Measurements from ENCODE around the gene UGGT2.
A peak's percentile ranks its signal among the peaks of the same experiment; 100 is the strongest.
"Not testable (repeated sequence)": the region's sequence is repeated elsewhere in the genome, so short reads cannot be mapped to it uniquely, and the experiment has no call there.

The UGGT2 gene

DNA sequence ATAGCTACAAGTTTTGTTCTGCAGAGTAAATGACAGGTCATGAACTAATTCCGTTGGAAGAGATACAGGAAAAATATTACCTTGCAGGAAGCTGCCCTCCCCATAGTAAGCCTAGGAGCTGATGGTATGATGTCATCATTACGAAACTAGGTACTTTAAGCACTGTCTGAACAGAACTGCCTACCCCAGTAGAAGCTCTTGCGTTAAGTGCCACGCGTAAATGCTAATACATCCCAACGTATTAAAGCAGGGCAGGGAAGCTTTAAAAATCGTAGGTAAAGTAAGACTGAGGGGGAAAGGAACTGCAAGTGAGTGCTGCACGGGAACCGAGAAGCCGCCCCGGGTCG, 572 bp downstream of the UGGT2 start:
- peaks cover 3% of the 10 kb centered on the region for H3K4me1 ChIP-seq (ENCODE audit: low read depth, poor library complexity, severe bottlenecking)
- peak overlapping the region; percentile 94 for H2AFZ ChIP-seq (ENCODE audit: low read depth)
- no peaks in the 10 kb centered on the region for H4K20me1 ChIP-seq (ENCODE audit: insufficient read depth)
- H3K4me3 ChIP-seq (IDR thresholded peaks at IDR 0.05; ENCODE audit: insufficient read depth, low read depth, low read length), result no peak overlapping the region
- H3K27ac ChIP-seq, result peak overlapping the region; percentile 68
- H3K4me2 ChIP-seq, result peak overlapping the region; percentile 70
- peak overlapping the region; percentile 78 for H3K9ac ChIP-seq
- H3K79me2 ChIP-seq (ENCODE audit: insufficient read depth, low read depth), result peaks cover 20% of the 10 kb centered on the region; the same call in 1 of the 2 replicates
- no peaks in the 10 kb centered on the region for H3K36me3 ChIP-seq (ENCODE audit: insufficient read depth)
- H3K27me3 ChIP-seq (ENCODE audit: insufficient read depth, low read depth), result no peaks in the 10 kb centered on the region
- TF ChIP-seq, protein P1, sequence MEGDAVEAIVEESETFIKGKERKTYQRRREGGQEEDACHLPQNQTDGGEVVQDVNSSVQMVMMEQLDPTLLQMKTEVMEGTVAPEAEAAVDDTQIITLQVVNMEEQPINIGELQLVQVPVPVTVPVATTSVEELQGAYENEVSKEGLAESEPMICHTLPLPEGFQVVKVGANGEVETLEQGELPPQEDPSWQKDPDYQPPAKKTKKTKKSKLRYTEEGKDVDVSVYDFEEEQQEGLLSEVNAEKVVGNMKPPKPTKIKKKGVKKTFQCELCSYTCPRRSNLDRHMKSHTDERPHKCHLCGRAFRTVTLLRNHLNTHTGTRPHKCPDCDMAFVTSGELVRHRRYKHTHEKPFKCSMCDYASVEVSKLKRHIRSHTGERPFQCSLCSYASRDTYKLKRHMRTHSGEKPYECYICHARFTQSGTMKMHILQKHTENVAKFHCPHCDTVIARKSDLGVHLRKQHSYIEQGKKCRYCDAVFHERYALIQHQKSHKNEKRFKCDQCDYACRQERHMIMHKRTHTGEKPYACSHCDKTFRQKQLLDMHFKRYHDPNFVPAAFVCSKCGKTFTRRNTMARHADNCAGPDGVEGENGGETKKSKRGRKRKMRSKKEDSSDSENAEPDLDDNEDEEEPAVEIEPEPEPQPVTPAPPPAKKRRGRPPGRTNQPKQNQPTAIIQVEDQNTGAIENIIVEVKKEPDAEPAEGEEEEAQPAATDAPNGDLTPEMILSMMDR (conservative IDR thresholded peaks at IDR 0.05; ENCODE audit: low read depth, low read length), result no peak

DNA sequence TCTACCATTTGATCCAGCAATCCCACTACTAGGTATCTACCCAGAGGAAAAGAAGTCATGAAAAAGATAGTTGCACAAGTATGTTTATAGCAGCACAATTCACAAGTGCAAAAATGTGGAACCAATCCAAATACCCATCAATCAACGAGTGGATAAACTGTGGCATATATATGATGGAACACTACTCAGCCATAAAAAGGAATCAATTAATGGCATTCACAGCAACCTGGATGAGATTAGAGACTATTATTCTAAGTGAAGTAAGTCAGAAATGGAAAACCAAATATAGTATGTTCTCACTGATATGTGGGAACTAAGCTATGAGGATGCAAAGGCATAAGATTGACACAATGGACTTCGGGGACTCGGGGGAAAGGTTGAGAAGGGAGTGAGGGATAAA, 1.3 kb downstream of the UGGT2 start:
- peak overlapping the region; percentile 70; the same call in 1 of the 2 replicates for H3K4me2 ChIP-seq

DNA sequence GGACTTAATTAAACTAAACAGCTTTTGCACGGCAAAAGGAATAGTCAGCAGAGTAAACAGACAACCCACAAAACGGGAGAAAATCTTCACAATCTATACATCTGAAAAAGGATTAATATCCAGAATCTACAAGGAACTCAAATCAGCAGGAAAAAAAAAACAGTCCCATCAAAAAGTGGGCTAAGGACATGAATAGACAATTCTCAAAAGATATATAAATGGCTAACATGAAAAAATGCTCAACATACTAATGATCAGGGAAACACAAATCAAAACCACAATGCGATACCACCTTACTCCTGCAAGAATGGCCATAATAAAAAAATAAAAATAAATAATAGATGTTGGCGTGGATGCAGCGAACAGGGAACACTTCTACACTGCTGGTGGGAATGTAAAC, 1.7 kb downstream of the UGGT2 start:
- H3K4me1 ChIP-seq (ENCODE audit: low read depth, poor library complexity, severe bottlenecking), result not testable (repeated sequence)
- peak overlapping the region; percentile 70; the same call in 1 of the 2 replicates for H3K4me2 ChIP-seq
- H3K79me2 ChIP-seq (ENCODE audit: insufficient read depth, low read depth), result peaks cover 20% of the 10 kb centered on the region; the same call in 1 of the 2 replicates

More for the DNA sequence above, 1.3 kb downstream of the UGGT2 start:
- H3K9ac ChIP-seq; H4K20me1 ChIP-seq (ENCODE audit: insufficient read depth); H3K27ac ChIP-seq; H3K27me3 ChIP-seq (ENCODE audit: insufficient read depth, low read depth); H2AFZ ChIP-seq (ENCODE audit: low read depth); H3K36me3 ChIP-seq (ENCODE audit: insufficient read depth); H3K4me3 ChIP-seq (IDR thresholded peaks at IDR 0.05; ENCODE audit: insufficient read depth, low read depth, low read length); H3K4me1 ChIP-seq (ENCODE audit: low read depth, poor library complexity, severe bottlenecking): not testable (repeated sequence)
- peaks cover 20% of the 10 kb centered on the region; the same call in 1 of the 2 replicates for H3K79me2 ChIP-seq (ENCODE audit: insufficient read depth, low read depth)

DNA sequence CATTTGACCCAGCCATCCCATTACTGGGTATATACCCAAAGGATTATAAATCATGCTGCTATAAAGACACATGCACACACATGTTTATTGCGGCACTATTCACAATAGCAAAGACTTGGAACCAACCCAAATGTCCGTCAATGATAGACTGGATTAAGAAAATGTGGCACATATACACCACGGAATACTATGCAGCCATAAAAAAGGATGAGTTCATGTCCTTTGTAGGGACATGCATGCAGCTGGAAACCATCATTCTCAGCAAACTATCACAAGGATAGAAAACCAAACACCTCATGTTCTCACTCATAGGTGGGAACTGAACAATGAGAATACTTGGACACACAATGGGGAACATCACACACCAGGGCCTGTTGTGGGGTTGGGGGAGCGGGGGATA, 2.2 kb downstream of the UGGT2 start:
- H3K27me3 ChIP-seq (ENCODE audit: insufficient read depth, low read depth); H3K9ac ChIP-seq; H3K4me1 ChIP-seq (ENCODE audit: low read depth, poor library complexity, severe bottlenecking); H3K4me3 ChIP-seq (IDR thresholded peaks at IDR 0.05; ENCODE audit: insufficient read depth, low read depth, low read length); H2AFZ ChIP-seq (ENCODE audit: low read depth); H3K27ac ChIP-seq; H3K4me2 ChIP-seq; H3K36me3 ChIP-seq (ENCODE audit: insufficient read depth); H4K20me1 ChIP-seq (ENCODE audit: insufficient read depth): not testable (repeated sequence)
- H3K79me2 ChIP-seq (ENCODE audit: insufficient read depth, low read depth), result peaks cover 20% of the 10 kb centered on the region; the same call in 1 of the 2 replicates

More for the DNA sequence above, 1.7 kb downstream of the UGGT2 start:
- not testable (repeated sequence) for H3K36me3 ChIP-seq (ENCODE audit: insufficient read depth); H3K27me3 ChIP-seq (ENCODE audit: insufficient read depth, low read depth); H4K20me1 ChIP-seq (ENCODE audit: insufficient read depth); H3K27ac ChIP-seq; H3K9ac ChIP-seq; H3K4me3 ChIP-seq (IDR thresholded peaks at IDR 0.05; ENCODE audit: insufficient read depth, low read depth, low read length); H2AFZ ChIP-seq (ENCODE audit: low read depth)

DNA sequence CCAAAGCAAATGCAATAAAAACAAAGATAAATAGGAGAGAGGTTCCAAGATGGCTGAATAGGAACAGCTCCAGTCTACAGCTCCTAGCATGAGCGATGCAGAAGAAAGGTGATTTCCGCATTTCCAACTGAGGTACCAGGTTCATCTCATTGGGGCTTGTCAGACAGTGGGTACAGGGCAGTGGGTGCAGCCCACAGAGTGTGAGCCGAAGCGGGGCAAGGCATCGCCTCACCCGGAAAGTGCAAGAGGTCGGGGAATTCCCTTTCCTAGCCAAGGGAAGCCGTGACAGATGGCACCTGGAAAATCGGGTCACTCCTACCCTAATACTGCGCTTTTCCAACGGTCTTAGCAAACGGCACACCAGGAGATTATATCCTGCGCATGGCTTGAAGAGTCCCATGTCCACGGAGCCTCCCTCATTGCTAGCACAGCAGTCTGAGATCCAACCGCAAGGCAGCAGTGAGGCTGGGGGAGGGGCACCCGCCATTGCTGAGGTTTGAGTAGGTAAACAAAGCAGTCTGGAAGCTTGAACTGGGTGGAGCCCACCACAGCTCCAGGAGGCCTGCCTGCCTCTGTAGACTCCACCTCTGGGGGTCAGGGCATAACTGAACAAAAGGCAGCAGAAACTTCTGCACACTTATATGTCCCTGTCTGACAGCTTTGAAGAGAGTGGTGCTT, 6.6 kb downstream of the UGGT2 start:
- H3K4me3 ChIP-seq (IDR thresholded peaks at IDR 0.05; ENCODE audit: insufficient read depth, low read depth, low read length); H3K36me3 ChIP-seq (ENCODE audit: insufficient read depth); H3K4me2 ChIP-seq; H3K9ac ChIP-seq; H3K27ac ChIP-seq; H3K27me3 ChIP-seq (ENCODE audit: insufficient read depth, low read depth); H2AFZ ChIP-seq (ENCODE audit: low read depth); H4K20me1 ChIP-seq (ENCODE audit: insufficient read depth): not testable (repeated sequence)
- peaks cover 11% of the 10 kb centered on the region for H3K4me1 ChIP-seq (ENCODE audit: low read depth, poor library complexity, severe bottlenecking)
- H3K79me2 ChIP-seq (ENCODE audit: insufficient read depth, low read depth), result peaks cover 32% of the 10 kb centered on the region; the same call in 1 of the 2 replicates

DNA sequence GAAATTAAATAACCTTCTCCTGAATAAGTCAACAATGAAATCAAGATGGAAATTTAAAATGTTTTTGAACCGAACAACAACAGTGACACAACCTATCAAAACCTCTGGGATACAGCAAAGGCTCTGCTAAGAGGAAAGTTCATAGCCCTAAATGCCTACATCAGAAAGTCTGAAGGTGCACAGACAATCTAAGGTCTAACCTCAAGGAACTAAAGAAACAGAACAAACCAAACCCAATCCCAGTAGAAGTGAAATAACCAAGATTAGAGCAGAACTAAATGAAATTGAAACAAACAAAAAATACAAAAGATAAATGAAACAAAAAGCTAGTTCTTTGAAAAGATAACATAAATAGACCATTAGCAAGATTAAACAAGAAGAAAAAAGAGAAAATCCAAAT, 9.0 kb downstream of the UGGT2 start:
- Histone ChIP-seq H3K27me3 (ENCODE audit: insufficient read depth, low read depth) (no peaks in the 10 kb centered on the region), H3K4me3 (IDR thresholded peaks at IDR 0.05; ENCODE audit: insufficient read depth, low read depth, low read length) (no peak overlapping the region), H3K36me3 (ENCODE audit: insufficient read depth) (no peaks in the 10 kb centered on the region), H3K4me2 (no peak overlapping the region), H2AFZ (ENCODE audit: low read depth) (no peak overlapping the region), H3K27ac (no peak overlapping the region), H3K9ac (no peak overlapping the region), H3K4me1 (ENCODE audit: low read depth, poor library complexity, severe bottlenecking) (peaks cover 11% of the 10 kb centered on the region), H4K20me1 (ENCODE audit: insufficient read depth) (no peaks in the 10 kb centered on the region), H3K79me2 (ENCODE audit: insufficient read depth, low read depth) (peaks cover 26% of the 10 kb centered on the region; the same call in 1 of the 2 replicates)
- TF ChIP-seq, protein P1 (conservative IDR thresholded peaks at IDR 0.05; ENCODE audit: low read depth, low read length), result no peak
